ENCODE data around the gene ZNF783. TPM values are rescaled to one million over a fixed set of nuclear protein-coding genes. Genes with fewer than 3 reads are reported as not detected.

The ZNF783 gene
- total and polyA plus RNA-seq, 2 of the 8 experiments (the other 6 are each of a cell fraction or from before 2014, with no cell fraction given): 7.3 to 8.2 TPM

DNA sequence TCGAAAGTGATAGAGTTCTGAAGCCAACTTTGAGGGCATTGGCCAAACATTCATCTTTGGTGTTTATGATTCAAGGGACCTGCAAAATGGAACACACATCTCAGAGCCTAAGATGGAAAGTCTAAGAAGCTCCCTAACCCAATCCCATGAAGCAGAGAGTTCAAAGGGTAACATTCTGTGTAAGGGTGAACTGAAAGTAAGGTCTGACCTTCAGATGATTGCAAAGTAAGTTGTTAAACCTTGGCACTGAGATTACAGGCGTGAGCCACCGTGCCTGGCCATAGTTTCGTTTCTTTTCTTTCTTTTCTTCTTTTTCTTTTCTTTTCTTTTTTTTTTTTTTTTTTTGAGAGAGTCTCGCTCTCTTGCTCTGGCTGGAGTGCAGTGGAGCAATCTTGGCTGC is 20.3 kb upstream of the ZNF783 start:
- peaks cover 0 to under 1% (median 0%) of the 10 kb centered on the region in 4 experiments; a peak in 1 of 7 replicates for H3K27me3 ChIP-seq (replicated peaks in 1 of 4; ENCODE audit: control insufficient read depth in 3 of 4, extremely low read depth in 1 of 4, insufficient read depth in 3 of 4, low read length in 3 of 4)
- no peak overlapping the region for H3K9ac ChIP-seq (replicated peaks in 1 of 4; ENCODE audit: extremely low read depth in 1 of 4, low read depth in 3 of 4, low read length in 3 of 4)
- H3K4ac ChIP-seq (replicated peaks; ENCODE audit: insufficient read length, low read depth, low read length): no peak overlapping the region
- H4K20me1 ChIP-seq (replicated peaks in 1 of 2; ENCODE audit: control insufficient read depth in 1 of 2, insufficient read depth in 2 of 2, low read length in 2 of 2): peaks cover 0 to 4% of the 10 kb centered on the region in 2 experiments
- H3K18ac ChIP-seq (ENCODE audit: extremely low read depth, low read length): no peak overlapping the region
- WGBS, 2 experiments (ENCODE audit: extremely low coverage in 1 of 2, insufficient coverage in 1 of 2, insufficient read length in 1 of 2, insufficient replicate concordance in 2 of 2, low coverage in 1 of 2, low lambda C conversion rate in 2 of 2, missing lambda C conversion rate in 1 of 2): 95% methylated on average over 3 of the region's 5 CpGs; no CpG with 5 or more reads in 1 of the 2 experiments
- no peak overlapping the region for H2BK120ac ChIP-seq (replicated peaks; ENCODE audit: low read depth, low read length)
- no peak overlapping the region for H2AFZ ChIP-seq (ENCODE audit: low read length)
- no peak for FAIRE-seq
- H3K4me3 ChIP-seq (ENCODE audit: extremely low read depth in 1 of 4, insufficient read depth in 2 of 4, low read depth in 3 of 4, low read length in 4 of 4): no peak overlapping the region
- no peak overlapping the region for H4K91ac ChIP-seq (replicated peaks; ENCODE audit: insufficient read length, low read length)
- no peak overlapping the region for H2BK12ac ChIP-seq (ENCODE audit: low read depth, low read length)
- H3K36me3 ChIP-seq (ENCODE audit: control insufficient read depth in 2 of 4, insufficient read depth in 4 of 4, low read length in 3 of 4): no peaks in the 10 kb centered on the region; a peak in 1 of 8 replicates
- peaks cover 0 to 5% (median 2%) of the 10 kb centered on the region in 4 experiments; a peak in 2 of 7 replicates for H3K4me1 ChIP-seq (replicated peaks in 1 of 4; ENCODE audit: control insufficient read depth in 3 of 4, insufficient read depth in 4 of 4, low read length in 3 of 4)
- H4K8ac ChIP-seq (ENCODE audit: extremely low read depth, insufficient read depth, low read length): no peak overlapping the region
- H3K9me3 ChIP-seq (ENCODE audit: insufficient read depth in 2 of 2, low read depth in 1 of 2, low read length in 1 of 2): no peaks in the 10 kb centered on the region
- H2BK5ac ChIP-seq (ENCODE audit: low read depth, low read length): no peak overlapping the region
- no peak overlapping the region; a peak in 1 of 4 replicates for H3K4me2 ChIP-seq (ENCODE audit: insufficient read depth in 1 of 2, low read depth in 2 of 2, low read length in 2 of 2)
- no peak overlapping the region for H3K14ac ChIP-seq (ENCODE audit: insufficient read length)
- H4K5ac ChIP-seq (ENCODE audit: insufficient read length, low read depth, low read length): no peak overlapping the region
- peaks cover 0 to 52% of the 10 kb centered on the region in 2 experiments; a peak in 3 of 4 replicates for H3K79me2 ChIP-seq (ENCODE audit: control insufficient read depth in 1 of 2, insufficient read depth in 2 of 2, low read length in 2 of 2)
- no peaks in the 10 kb centered on the region; the same call in 1 of the 2 replicates for H3K23me2 ChIP-seq (ENCODE audit: low read depth, low read length)
- no peak overlapping the region for H2AK5ac ChIP-seq (ENCODE audit: low read depth, low read length)
- H3K27ac ChIP-seq (ENCODE audit: low read depth, low read length): no peak overlapping the region
- H3K79me1 ChIP-seq (ENCODE audit: low read depth, low read length): peaks cover 4% of the 10 kb centered on the region; the same call in 1 of the 2 replicates
- CTCF ChIA-PET (ENCODE audit: partially characterized antibody): interaction anchor here (0.7 to 1.2 kb wide), 4 partner anchors 20 to 212 kb away, joined by 3 to 4 read pairs (median 3); partner anchors contain the start of gene ZNF783
- DNase-seq (ENCODE audit: low read depth in 1 of 2, low spot score in 2 of 2): no peak
- TF ChIP-seq RAD21 (IDR thresholded peaks at IDR 0.05 in 1 of 2, conservative IDR thresholded peaks at IDR 0.05 in 1 of 2; ENCODE audit: low read depth in 2 of 2, low read length in 2 of 2): no peak
- no peak for TF ChIP-seq RFX5 (IDR thresholded peaks at IDR 0.05; ENCODE audit: borderline replicate concordance, low read depth, low read length)
- TF ChIP-seq BRCA1 (IDR thresholded peaks at IDR 0.05; ENCODE audit: low read depth, low read length): no peak
- no peak for TF ChIP-seq EP300 (IDR thresholded peaks at IDR 0.05; ENCODE audit: borderline replicate concordance in 1 of 2, low read depth in 2 of 2, low read length in 2 of 2)
- TF ChIP-seq JUN (IDR thresholded peaks at IDR 0.05; ENCODE audit: low read depth, low read length): no peak
- TF ChIP-seq ZNF274 (IDR thresholded peaks at IDR 0.05; ENCODE audit: borderline replicate concordance, extremely low read depth, low read length): no peak
- TF ChIP-seq POLR2AphosphoS5 (IDR thresholded peaks at IDR 0.05; ENCODE audit: low read depth, low read length): no peak
- TF ChIP-seq FOSL1 (IDR thresholded peaks at IDR 0.05; ENCODE audit: insufficient read depth, low read depth, low read length): no peak
- no peak for TF ChIP-seq YY1 (IDR thresholded peaks at IDR 0.05; ENCODE audit: low read depth, low read length)
- TF ChIP-seq, protein P1, sequence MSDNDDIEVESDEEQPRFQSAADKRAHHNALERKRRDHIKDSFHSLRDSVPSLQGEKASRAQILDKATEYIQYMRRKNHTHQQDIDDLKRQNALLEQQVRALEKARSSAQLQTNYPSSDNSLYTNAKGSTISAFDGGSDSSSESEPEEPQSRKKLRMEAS (IDR thresholded peaks at IDR 0.05): no peak
- TF ChIP-seq SRF (IDR thresholded peaks at IDR 0.05; ENCODE audit: low read depth, low read length): no peak
- TF ChIP-seq SP4 (IDR thresholded peaks at IDR 0.05; ENCODE audit: low read length): no peak
- no peak overlapping the region for H2BK20ac ChIP-seq (ENCODE audit: low read length)
- H2BK15ac ChIP-seq (ENCODE audit: low read length): no peak overlapping the region
- POLR2A ChIA-PET (ENCODE audit: partially characterized antibody): no interaction called here
- H3K23ac ChIP-seq (ENCODE audit: insufficient read length): no peak overlapping the region
- H3K56ac ChIP-seq (replicated peaks; ENCODE audit: insufficient read length, low read depth, low read length): no peak overlapping the region

All from H1 (cell line).